MCF 10A (cell line): Measurements from ENCODE around the gene PDGFC. TPM values are rescaled to one million over a fixed set of nuclear protein-coding genes. Genes with fewer than 3 reads are reported as not detected.

Experiments used
- BruUV-seq: library from RNA; stranded (reverse); fragments of 400-500 nt; replicated peaks from 2 replicates; lab custom pipeline; 2021; lab: Mats Ljungman, UMichigan
- CTCF ChIA-PET: fragments of 300-600 bp; sonication (Branson Sonifier 250); formaldehyde crosslinking; extraction: SDS; loops from one replicate; lab custom pipeline; 2021; ENCODE audit warnings: antibody characterized with exemption, inconsistent platforms; lab: Yijun Ruan, JAX
- POLR2A ChIA-PET: fragments of 300-600, 350-650 bp; sonication (Branson Sonifier 250); formaldehyde crosslinking; extraction: SDS; loops from one replicate; lab custom pipeline; 2020; ENCODE audit warnings: antibody characterized with exemption, inconsistent platforms; lab: Yijun Ruan, JAX
- DNase-seq: peaks from one replicate; pipeline ENCODE4 v3.0.0-alpha.2; 2018; ENCODE audit not compliant: unreplicated experiment
- H3K27ac Mint-ChIP-seq: one replicate; pipeline ENCODE4 v1.8.0; 2022; ENCODE audit warnings: mild to moderate bottlenecking, low read depth, mixed read lengths; ENCODE audit not compliant: unreplicated experiment
- H3K27me3 Mint-ChIP-seq: one replicate; pipeline ENCODE4 v1.8.0; 2022; ENCODE audit warnings: mixed read lengths; ENCODE audit not compliant: insufficient read depth, unreplicated experiment
- H3K36me3 Mint-ChIP-seq: one replicate; pipeline ENCODE4 v1.8.0; 2022; ENCODE audit warnings: mild to moderate bottlenecking, moderate library complexity, mixed read lengths; ENCODE audit not compliant: insufficient read depth, unreplicated experiment
- H3K4me1 Mint-ChIP-seq: one replicate; pipeline ENCODE4 v1.8.0; 2022; ENCODE audit warnings: mixed read lengths; ENCODE audit not compliant: insufficient read depth, unreplicated experiment
- H3K4me3 Mint-ChIP-seq: one replicate; pipeline ENCODE4 v1.8.0; 2022; ENCODE audit warnings: mild to moderate bottlenecking, moderate library complexity, mixed read lengths; ENCODE audit not compliant: unreplicated experiment
- H3K9me3 Mint-ChIP-seq: one replicate; pipeline ENCODE4 v1.8.0; 2022; ENCODE audit warnings: mixed read lengths; ENCODE audit not compliant: unreplicated experiment
- CTCF ChIP-seq: fragments of 200-600 bp; IDR thresholded peaks from one replicate; pipeline ENCODE4 v1.8.0; 2022; ENCODE audit warnings: antibody characterized with exemption, mild to moderate bottlenecking; ENCODE audit not compliant: unreplicated experiment
- intact Hi-C: fragments of 100-400 bp; cut with micrococcal nuclease; formaldehyde crosslinking; loops from 2 replicates; pipeline ENCODE4 v1.14.1; 2022
- total RNA-seq: library from RNA; stranded (reverse); gene quantifications from 2 replicates; pipeline ENCODE4 v1.2.3, GENCODE V29; 2022

Gene PDGFC
- total RNA-seq, 1 experiment from 2014 or later: 74.8 TPM

DNA sequence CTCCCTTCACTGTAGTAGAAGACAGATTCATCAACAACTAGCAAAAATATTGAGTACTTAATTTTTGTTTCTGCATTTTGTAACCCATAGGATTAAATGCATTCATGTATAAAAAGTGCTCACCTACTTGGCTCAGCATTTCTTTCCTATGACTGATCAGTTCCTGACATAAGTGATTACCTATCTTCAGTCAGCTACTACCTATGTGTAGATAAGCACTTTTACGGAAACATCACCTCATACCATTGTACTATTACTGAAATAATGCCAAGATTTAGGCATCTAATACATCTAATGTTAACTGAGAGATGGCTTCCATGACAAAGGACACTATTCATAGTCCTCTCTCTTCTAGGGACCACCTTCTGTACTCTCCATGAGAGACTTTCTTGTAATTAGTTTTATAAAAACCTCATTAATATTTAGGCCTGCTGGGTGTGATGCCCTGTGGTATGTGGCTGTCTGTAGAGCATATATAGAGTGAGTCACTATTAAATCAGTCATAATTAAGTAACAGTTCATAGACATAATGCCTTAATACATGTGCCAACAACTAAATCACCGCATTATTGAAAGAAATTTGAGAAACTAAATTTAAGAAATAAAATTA is 147.0 kb downstream of the PDGFC start:
- H3K27ac Mint-ChIP-seq: no peak overlapping the region
- peaks cover 19% of the 10 kb centered on the region for H3K4me1 Mint-ChIP-seq
- no TSS peak for BruUV-seq
- DNase-seq: peak; percentile 22
- no peaks in the 10 kb centered on the region for H3K27me3 Mint-ChIP-seq
- no peak overlapping the region for H3K4me3 Mint-ChIP-seq
- peaks cover 6% of the 10 kb centered on the region for H3K36me3 Mint-ChIP-seq
- H3K9me3 Mint-ChIP-seq: no peaks in the 10 kb centered on the region
- no peak for TF ChIP-seq CTCF
- ChIA-PET CTCF (interaction anchor here (0.9 kb wide), 1 partner anchor 284 kb away, joined by 4 read pairs; no protein-coding TSS in a partner anchor), POLR2A (interaction anchor here (0.5 to 6.7 kb wide), 5 partner anchors 24 to 870 kb away, joined by 3 to 40 read pairs (median 3); no protein-coding TSS in a partner anchor)
- intact Hi-C loops: loop anchor here (1.0 to 5.0 kb wide), 2 partner anchors 52 to 347 kb away; no protein-coding TSS in a partner anchor

- Mint-ChIP-seq H3K4me3 (no peak overlapping the region), H3K27me3 (no peaks in the 10 kb centered on the region), H3K9me3 (no peaks in the 10 kb centered on the region), H3K36me3 (peaks cover 6% of the 10 kb centered on the region), H3K4me1 (peaks cover 11% of the 10 kb centered on the region), H3K27ac (no peak overlapping the region)
- POLR2A ChIA-PET: no interaction called here
- BruUV-seq: no TSS peak
- no peak for TF ChIP-seq CTCF
- DNase-seq: no peak
- intact Hi-C loops: no loop called here
- CTCF ChIA-PET: interaction anchor here (0.6 kb wide), 1 partner anchor 22 kb away, joined by 4 read pairs; no protein-coding TSS in a partner anchor
These were observed 150.7 kb downstream of the PDGFC start for GRCh38 chr4:156820931-156821330.

GRCh38 chr4:156816360-156816755 is 155.2 kb downstream of the PDGFC start:
- H3K4me3 Mint-ChIP-seq: no peak overlapping the region
- peaks cover 4% of the 10 kb centered on the region for H3K9me3 Mint-ChIP-seq
- no peak for TF ChIP-seq CTCF
- POLR2A ChIA-PET: no interaction called here
- no TSS peak for BruUV-seq
- H3K27me3 Mint-ChIP-seq: no peaks in the 10 kb centered on the region
- H3K4me1 Mint-ChIP-seq: peaks cover 8% of the 10 kb centered on the region
- no peaks in the 10 kb centered on the region for H3K36me3 Mint-ChIP-seq
- no peak for DNase-seq
- intact Hi-C loops: no loop called here
- H3K27ac Mint-ChIP-seq: no peak overlapping the region
- CTCF ChIA-PET: interaction anchor here (0.7 kb wide), 1 partner anchor 313 kb away, joined by 3 read pairs; no protein-coding TSS in a partner anchor

DNA sequence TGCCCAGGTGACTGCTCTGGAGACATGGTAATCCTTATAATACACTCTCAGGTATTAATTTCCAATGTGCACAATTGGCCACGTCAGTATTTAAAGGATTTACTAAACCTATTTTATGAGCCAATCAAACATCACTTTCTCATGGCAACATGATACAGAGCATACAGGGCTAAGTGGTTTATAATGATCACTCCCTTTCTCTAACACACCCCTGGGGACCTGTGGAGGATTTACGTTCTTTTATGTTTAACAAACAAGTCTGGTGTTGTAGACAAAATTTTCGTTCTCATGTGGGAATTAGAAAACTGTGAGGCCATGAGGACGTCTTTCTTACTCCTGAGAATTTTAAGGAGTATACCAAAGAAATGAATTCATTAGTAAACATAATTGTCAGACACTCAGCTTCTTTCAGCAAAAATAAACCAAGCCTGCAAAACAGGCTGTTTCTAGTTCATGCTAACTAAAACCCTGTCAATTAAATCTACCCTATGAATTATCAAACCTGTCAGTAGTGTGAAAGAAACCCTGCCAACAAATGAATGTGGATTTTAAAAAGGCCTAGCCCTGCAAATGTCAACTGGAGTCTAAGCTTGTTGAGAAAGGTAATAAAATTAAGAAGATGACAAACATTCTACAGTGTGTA is 155.8 kb downstream of the PDGFC start:
- H3K36me3 Mint-ChIP-seq: no peaks in the 10 kb centered on the region
- intact Hi-C loops: no loop called here
- H3K27me3 Mint-ChIP-seq: no peaks in the 10 kb centered on the region
- ChIA-PET CTCF (interaction anchor here (0.7 kb wide), 1 partner anchor 314 kb away, joined by 3 read pairs; no protein-coding TSS in a partner anchor), POLR2A (no interaction called here)
- no TSS peak for BruUV-seq
- peaks cover 11% of the 10 kb centered on the region for H3K4me1 Mint-ChIP-seq
- no peak overlapping the region for H3K4me3 Mint-ChIP-seq
- H3K27ac Mint-ChIP-seq: no peak overlapping the region
- TF ChIP-seq CTCF: no peak
- H3K9me3 Mint-ChIP-seq: peaks cover 8% of the 10 kb centered on the region
- no peak for DNase-seq
